Tibial nerve (tissue), 4 donors: ENCODE data around the gene SMPD4.
"Not testable (repeated sequence)": the region's sequence is repeated elsewhere in the genome, so short reads cannot be mapped to it uniquely, and the experiment has no call there.

Experiments
- EP300 ChIP-seq, 2 donors: sonication (generic); formaldehyde crosslinking; IDR thresholded peaks; one replicate each; pipeline ENCODE4 v1.6.1; 2017; ENCODE audit warnings: antibody characterized with exemption in 2 of 2, mild to moderate bottlenecking in 1 of 2
- POLR2A ChIP-seq, 2 donors: fragments of 450-650 bp; IDR thresholded peaks; one replicate each; pipeline ENCODE4 v1.6.1; 2017; ENCODE audit warnings: antibody characterized with exemption in 2 of 2, mild to moderate bottlenecking in 2 of 2, moderate library complexity in 2 of 2
- TF ChIP-seq, protein P1 (sequence below), 5 experiments: fragments of 200-600 bp in 3 of 5; fragments of 450-650 bp in 2 of 5; sonication (generic) in 3 of 5; IDR thresholded peaks; one replicate each; pipeline ENCODE4 v1.5.1; 2016 to 2019; ENCODE audit warnings: antibody characterized with exemption in 5 of 5, mild to moderate bottlenecking in 3 of 5, moderate library complexity in 2 of 5

DNA sequence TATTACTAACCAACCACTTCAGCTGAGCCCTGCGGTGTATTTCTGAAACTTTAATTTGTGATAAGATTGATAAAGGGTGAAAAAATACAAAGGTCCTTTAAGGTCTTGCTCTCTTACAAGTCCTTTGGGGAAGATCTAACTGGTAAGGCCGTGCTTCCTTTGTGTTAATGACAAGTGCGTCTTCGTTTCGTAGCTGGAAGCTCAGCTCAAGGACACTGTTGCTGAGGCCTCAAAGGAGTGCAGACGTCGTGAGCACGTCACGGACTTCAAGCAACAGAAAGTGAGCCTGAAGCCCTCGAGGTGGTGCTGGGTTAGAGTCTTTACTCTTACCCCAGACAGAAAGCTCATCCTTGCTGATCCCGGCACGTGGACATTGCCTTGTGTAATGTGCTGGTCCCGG lies 25.6 kb upstream of the SMPD4 start:
- TF ChIP-seq POLR2A, EP300 (IDR thresholded peaks at IDR 0.05): not testable (repeated sequence)
- TF ChIP-seq, protein P1, sequence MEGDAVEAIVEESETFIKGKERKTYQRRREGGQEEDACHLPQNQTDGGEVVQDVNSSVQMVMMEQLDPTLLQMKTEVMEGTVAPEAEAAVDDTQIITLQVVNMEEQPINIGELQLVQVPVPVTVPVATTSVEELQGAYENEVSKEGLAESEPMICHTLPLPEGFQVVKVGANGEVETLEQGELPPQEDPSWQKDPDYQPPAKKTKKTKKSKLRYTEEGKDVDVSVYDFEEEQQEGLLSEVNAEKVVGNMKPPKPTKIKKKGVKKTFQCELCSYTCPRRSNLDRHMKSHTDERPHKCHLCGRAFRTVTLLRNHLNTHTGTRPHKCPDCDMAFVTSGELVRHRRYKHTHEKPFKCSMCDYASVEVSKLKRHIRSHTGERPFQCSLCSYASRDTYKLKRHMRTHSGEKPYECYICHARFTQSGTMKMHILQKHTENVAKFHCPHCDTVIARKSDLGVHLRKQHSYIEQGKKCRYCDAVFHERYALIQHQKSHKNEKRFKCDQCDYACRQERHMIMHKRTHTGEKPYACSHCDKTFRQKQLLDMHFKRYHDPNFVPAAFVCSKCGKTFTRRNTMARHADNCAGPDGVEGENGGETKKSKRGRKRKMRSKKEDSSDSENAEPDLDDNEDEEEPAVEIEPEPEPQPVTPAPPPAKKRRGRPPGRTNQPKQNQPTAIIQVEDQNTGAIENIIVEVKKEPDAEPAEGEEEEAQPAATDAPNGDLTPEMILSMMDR (IDR thresholded peaks at IDR 0.05): not testable (repeated sequence)
